Upper lobe of right lung (tissue), 1 donor: ENCODE data around the gene TP53BP1. TPM values are rescaled to one million over a fixed set of nuclear protein-coding genes. Genes with fewer than 3 reads are reported as not detected.
"Not testable (repeated sequence)": the region's sequence is repeated elsewhere in the genome, so short reads cannot be mapped to it uniquely, and the experiment has no call there.

Experiments
- ATAC-seq: fragments of 200-7000 bp; cut with Tn5 transposase; one replicate; pipeline ENCODE4 v1.9.1; 2020; ENCODE audit warnings: mild to moderate bottlenecking, moderate library complexity
- DNase-seq: peaks from one replicate; pipeline ENCODE4 v3.0.0-alpha.2; 2020
- H3K27ac ChIP-seq: fragments of 200-600 bp; one replicate; pipeline ENCODE4 v1.8.0; 2022
- H3K27me3 ChIP-seq: fragments of 200-600 bp; one replicate; pipeline ENCODE4 v1.8.0; 2022; ENCODE audit warnings: mild to moderate bottlenecking
- H3K36me3 ChIP-seq: fragments of 200-600 bp; one replicate; pipeline ENCODE4 v1.8.0; 2022
- H3K4me1 ChIP-seq: fragments of 200-600 bp; one replicate; pipeline ENCODE4 v1.8.0; 2022
- H3K4me3 ChIP-seq: fragments of 200-600 bp; one replicate; pipeline ENCODE4 v1.8.0; 2022; ENCODE audit warnings: mild to moderate bottlenecking
- H3K9me3 ChIP-seq: fragments of 200-600 bp; one replicate; pipeline ENCODE4 v1.8.0; 2022
- CTCF ChIP-seq: fragments of 200-600 bp; IDR thresholded peaks from one replicate; pipeline ENCODE4 v1.8.0; 2022; ENCODE audit warnings: antibody characterized with exemption
- intact Hi-C: fragments of 100-400 bp; cut with DNase I; formaldehyde crosslinking; loops from one replicate; pipeline ENCODE4 v1.11.0; 2022
- long read RNA-seq: library from polyadenylated mRNA; unstranded; transcript quantifications from one replicate; pipeline ENCODE4 v2.0.0, GENCODE V29; 2021
- total RNA-seq: library from RNA; stranded (reverse); fragmentation: NEBNext Ultra II Directional; extraction: Animal tissue kit (Norgen Biotek cat#: 25700); gene quantifications from one replicate; pipeline ENCODE4 v1.2.1, GENCODE V29; 2021
- donor health status: DM: no; HTN: yes; CAD: no; lungs with severe emphysema.

Gene TP53BP1
- total RNA-seq = 27.6 TPM
- long read RNA-seq, full-length matches to known transcripts = 5 of 26 reads
- long read RNA-seq, partial matches to known transcripts = 11 of 26 reads
- long read RNA-seq, other reads (novel, unspliced or antisense) = 10 of 26 reads

GRCh38 chr15:43492673-43493601 is at the start of gene TP53BP1:
TSS of gene TP53BP1 (minus strand) at chr15:43493156. CDS start at chr15:43493043, 113 bp downstream.
- Histone ChIP-seq H3K27me3 (no peaks in the 10 kb centered on the region), H3K4me1 (peaks cover 8% of the 10 kb centered on the region), H3K9me3 (no peaks in the 10 kb centered on the region), H3K4me3 (peak within 1 kb of the TSS; percentile 87), H3K36me3 (peaks cover 8% of the 10 kb centered on the region), H3K27ac (peak within 1 kb of the TSS; percentile 76)
- intact Hi-C loops = no loop called here
- ATAC-seq (peak; percentile 100), DNase-seq (peak; percentile 98)
- no peak for TF ChIP-seq CTCF

GRCh38 chr15:43541785-43542184 is 48.8 kb upstream of the TP53BP1 start:
- Histone ChIP-seq H3K4me3 (no peak overlapping the region), H3K27me3 (no peaks in the 10 kb centered on the region), H3K36me3 (no peaks in the 10 kb centered on the region), H3K9me3 (peaks cover 8% of the 10 kb centered on the region), H3K4me1 (no peaks in the 10 kb centered on the region), H3K27ac (no peak overlapping the region)
- intact Hi-C loops = no loop called here
- no peak for DNase-seq
- no peak for TF ChIP-seq CTCF
- no peak for ATAC-seq

GRCh38 chr15:43538091-43538490 is 45.1 kb upstream of the TP53BP1 start:
- intact Hi-C loops = no loop called here
- Histone ChIP-seq H3K4me3 (no peak overlapping the region), H3K9me3 (no peaks in the 10 kb centered on the region), H3K4me1 (no peaks in the 10 kb centered on the region), H3K27ac (no peak overlapping the region), H3K27me3 (no peaks in the 10 kb centered on the region), H3K36me3 (no peaks in the 10 kb centered on the region)
- DNase-seq (no peak), ATAC-seq (no peak)
- no peak for TF ChIP-seq CTCF

GRCh38 chr15:43534897-43535296 is 41.9 kb upstream of the TP53BP1 start:
- no peaks in the 10 kb centered on the region for H3K9me3 ChIP-seq
- no peak overlapping the region for H3K27ac ChIP-seq
- H3K4me3 ChIP-seq = no peak overlapping the region
- no peak for ATAC-seq
- no peaks in the 10 kb centered on the region for H3K27me3 ChIP-seq
- intact Hi-C loops = no loop called here
- TF ChIP-seq CTCF = no peak
- DNase-seq = no peak
- H3K4me1 ChIP-seq = no peaks in the 10 kb centered on the region
- no peaks in the 10 kb centered on the region for H3K36me3 ChIP-seq

- intact Hi-C loops = not testable (repeated sequence)
Observed at GRCh38 chr15:43532826-43533225, 39.9 kb upstream of the TP53BP1 start.

GRCh38 chr15:43531018-43531670 is 38.2 kb upstream of the TP53BP1 start:
- Histone ChIP-seq H3K36me3 (no peaks in the 10 kb centered on the region), H3K4me3 (no peak overlapping the region), H3K27ac (no peak overlapping the region), H3K27me3 (no peaks in the 10 kb centered on the region), H3K9me3 (no peaks in the 10 kb centered on the region), H3K4me1 (no peaks in the 10 kb centered on the region)
- intact Hi-C loops = no loop called here
- ATAC-seq (no peak), DNase-seq (no peak)
- TF ChIP-seq CTCF = no peak

More at GRCh38 chr15:43532826-43533225, 39.9 kb upstream of the TP53BP1 start:
- not testable (repeated sequence) for H3K36me3 ChIP-seq, H3K4me3 ChIP-seq, H3K9me3 ChIP-seq, H3K27me3 ChIP-seq, ATAC-seq, H3K4me1 ChIP-seq, DNase-seq, H3K27ac ChIP-seq
